Measurements from ENCODE around the gene SGMS1. TPM values are rescaled to one million over a fixed set of nuclear protein-coding genes. Genes with fewer than 3 reads are reported as not detected.

SGMS1 gene
- total RNA-seq, 2 experiments from 2014 or later, result 8.1 to 8.8 TPM

DNA sequence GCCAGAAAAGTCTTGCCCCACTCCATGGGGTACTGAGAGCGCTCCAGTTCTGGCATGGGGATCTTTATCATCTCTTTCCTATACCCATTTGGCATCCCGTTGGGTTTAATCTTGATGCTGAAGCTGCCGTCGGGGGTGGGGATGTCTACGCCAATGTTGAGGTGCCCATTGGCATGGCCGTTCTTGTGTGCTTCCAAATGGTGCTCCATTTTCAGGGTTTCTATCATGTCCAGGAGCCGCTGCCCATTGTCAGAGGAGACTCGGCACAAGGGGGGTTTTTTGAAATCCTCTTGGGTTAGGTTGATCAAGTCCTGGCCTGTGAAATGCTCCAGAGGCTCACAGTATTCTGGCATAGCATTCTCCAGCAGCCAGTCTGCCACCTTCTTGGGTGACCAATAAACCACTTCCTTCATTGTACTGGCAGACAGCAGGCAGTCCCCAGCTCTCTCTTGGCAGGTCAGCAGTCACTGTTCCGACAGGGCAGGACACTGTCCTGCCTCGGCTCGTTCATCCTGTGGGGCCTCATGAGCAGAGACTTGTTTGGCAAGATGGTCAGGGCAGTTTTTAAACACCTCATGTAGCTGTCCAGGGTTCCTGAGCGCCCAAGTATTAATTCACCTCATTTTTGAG, 279.9 kb downstream of the SGMS1 start:
- CTCF ChIA-PET, result no interaction called here
- H3K27me3 Mint-ChIP-seq (ENCODE audit: low read depth), result no peaks in the 10 kb centered on the region
- no peak overlapping the region for H3K4me3 Mint-ChIP-seq
- H3K27ac Mint-ChIP-seq, result no peak overlapping the region
- H3K36me3 Mint-ChIP-seq (ENCODE audit: low read depth), result peaks cover 19% of the 10 kb centered on the region
- DNase-seq, result no peak
- intact Hi-C loops (cut with micrococcal nuclease), result no loop called here
- peaks cover 11% of the 10 kb centered on the region for H3K4me1 Mint-ChIP-seq (ENCODE audit: low read depth)
- no peaks in the 10 kb centered on the region for H3K9me3 Mint-ChIP-seq

DNA sequence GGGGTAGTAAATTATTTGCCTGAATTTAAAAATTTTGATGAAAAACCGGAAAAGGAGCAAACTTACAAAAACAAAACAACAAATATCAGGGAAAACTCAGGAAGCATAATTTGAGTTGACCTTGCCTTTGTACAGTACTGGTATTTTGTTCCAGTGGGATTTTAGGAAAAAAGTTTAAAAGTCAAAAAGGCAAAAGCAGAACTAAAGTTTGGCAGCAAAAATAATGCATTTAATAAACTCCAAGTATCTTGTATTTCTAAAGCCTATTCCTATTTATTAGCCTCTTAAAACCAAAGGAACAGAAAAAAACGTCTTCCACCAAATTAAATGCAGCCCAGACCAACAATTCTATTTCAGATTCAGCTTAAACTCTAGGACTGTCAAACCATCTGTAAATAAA, 281.8 kb downstream of the SGMS1 start:
- intact Hi-C loops (cut with micrococcal nuclease), result no loop called here
- no peak overlapping the region for H3K4me3 Mint-ChIP-seq
- H3K36me3 Mint-ChIP-seq (ENCODE audit: low read depth), result peaks cover 19% of the 10 kb centered on the region
- DNase-seq, result no peak
- H3K9me3 Mint-ChIP-seq, result no peaks in the 10 kb centered on the region
- H3K27me3 Mint-ChIP-seq (ENCODE audit: low read depth), result no peaks in the 10 kb centered on the region
- peaks cover 1% of the 10 kb centered on the region for H3K4me1 Mint-ChIP-seq (ENCODE audit: low read depth)
- no peak overlapping the region for H3K27ac Mint-ChIP-seq
- CTCF ChIA-PET, result no interaction called here

DNA sequence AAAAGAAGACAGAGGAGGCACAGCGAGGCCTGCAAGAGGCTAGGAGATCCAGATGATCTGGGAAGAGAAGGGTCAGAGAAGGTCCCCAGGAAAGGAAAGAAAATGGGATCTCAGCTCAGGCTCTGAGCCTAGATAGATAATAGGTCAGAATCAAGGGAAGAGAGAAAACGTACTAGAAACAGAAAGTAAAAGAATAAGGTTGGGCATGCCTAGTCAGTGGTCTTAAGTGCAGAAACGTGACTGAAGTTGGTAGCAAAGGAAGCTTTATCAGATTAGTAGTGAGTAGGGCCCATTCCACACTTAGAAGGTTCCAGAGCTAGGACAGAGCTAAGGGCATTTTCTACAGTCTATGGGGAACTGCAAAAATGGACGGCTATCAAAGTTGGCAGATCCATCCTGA, 287.6 kb downstream of the SGMS1 start:
- Mint-ChIP-seq H3K36me3 (ENCODE audit: low read depth) (no peaks in the 10 kb centered on the region), H3K27me3 (ENCODE audit: low read depth) (no peaks in the 10 kb centered on the region), H3K27ac (no peak overlapping the region), H3K4me3 (no peak overlapping the region), H3K4me1 (ENCODE audit: low read depth) (peaks cover 17% of the 10 kb centered on the region), H3K9me3 (no peaks in the 10 kb centered on the region)
- no peak for DNase-seq
- CTCF ChIA-PET, result no interaction called here
- intact Hi-C loops (cut with micrococcal nuclease), result no loop called here

DNA sequence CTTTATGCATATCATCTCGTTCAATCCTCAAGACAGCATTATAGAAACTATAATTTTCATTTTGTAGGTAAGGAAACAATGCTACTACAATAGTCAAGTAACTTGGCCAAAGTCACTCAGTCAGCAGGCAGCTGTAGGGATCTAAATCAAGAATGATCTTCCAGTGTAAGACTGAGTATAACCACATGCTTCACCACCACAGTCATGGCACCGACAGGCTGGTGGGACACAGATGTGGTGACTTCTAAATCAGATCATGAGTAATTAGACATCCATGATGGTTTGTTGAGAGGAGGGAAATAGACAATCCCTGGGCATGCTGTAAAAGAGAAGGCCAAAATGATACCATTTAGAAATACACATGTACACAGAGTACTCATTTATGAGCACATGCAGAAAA, 288.4 kb downstream of the SGMS1 start:
- intact Hi-C loops (cut with micrococcal nuclease), result no loop called here

DNA sequence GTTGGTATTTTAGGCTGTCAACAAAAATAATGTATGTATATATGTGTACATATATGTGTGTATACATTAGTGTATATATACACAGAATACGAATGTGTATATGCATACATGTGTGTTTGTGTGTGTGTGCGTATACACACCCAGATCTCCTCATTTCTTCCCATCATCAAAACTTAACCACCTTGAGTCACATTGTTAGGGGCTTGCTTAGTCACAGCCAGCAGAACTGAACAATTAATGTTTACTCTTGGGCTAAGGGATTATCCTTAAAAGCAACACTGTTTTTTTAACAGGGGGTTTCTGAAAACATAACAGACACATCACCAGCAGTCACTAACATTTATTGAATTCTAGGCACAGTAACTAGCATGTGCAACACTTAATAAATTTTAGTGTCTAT, 289.5 kb downstream of the SGMS1 start:
- Mint-ChIP-seq H3K36me3 (ENCODE audit: low read depth) (no peaks in the 10 kb centered on the region), H3K4me1 (ENCODE audit: low read depth) (peaks cover 17% of the 10 kb centered on the region), H3K4me3 (no peak overlapping the region), H3K27ac (no peak overlapping the region), H3K9me3 (no peaks in the 10 kb centered on the region), H3K27me3 (ENCODE audit: low read depth) (no peaks in the 10 kb centered on the region)
- intact Hi-C loops (cut with micrococcal nuclease), result no loop called here
- CTCF ChIA-PET, result no interaction called here
- DNase-seq, result no peak

More for the DNA sequence above, 288.4 kb downstream of the SGMS1 start:
- CTCF ChIA-PET, result no interaction called here
- no peaks in the 10 kb centered on the region for H3K36me3 Mint-ChIP-seq (ENCODE audit: low read depth)
- H3K4me3 Mint-ChIP-seq, result no peak overlapping the region
- DNase-seq, result no peak
- no peak overlapping the region for H3K27ac Mint-ChIP-seq
- peaks cover 17% of the 10 kb centered on the region for H3K4me1 Mint-ChIP-seq (ENCODE audit: low read depth)
- no peaks in the 10 kb centered on the region for H3K9me3 Mint-ChIP-seq
- H3K27me3 Mint-ChIP-seq (ENCODE audit: low read depth), result no peaks in the 10 kb centered on the region

DNA sequence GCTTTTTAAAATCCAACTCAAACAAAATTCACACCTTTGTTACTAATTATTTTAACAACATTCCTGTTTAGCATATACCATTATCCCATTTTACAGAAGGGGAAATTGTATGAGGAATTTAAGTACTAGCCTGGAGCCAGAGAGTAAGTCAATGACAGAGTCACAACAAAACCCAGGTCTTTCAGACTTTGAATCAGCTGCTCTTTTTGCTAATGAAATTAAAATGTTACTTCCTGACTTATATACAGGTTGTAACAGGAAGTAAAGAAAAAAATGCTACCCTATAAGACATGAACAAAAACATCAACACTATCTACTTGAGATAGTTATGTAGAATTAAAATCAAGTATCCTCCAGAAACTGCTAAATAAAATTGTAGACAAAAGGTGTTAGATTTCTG, 289.9 kb downstream of the SGMS1 start:
- CTCF ChIA-PET, result interaction anchor here (0.6 kb wide), 1 partner anchor 116 kb away, joined by 3 read pairs; no protein-coding TSS in a partner anchor
- Mint-ChIP-seq H3K4me1 (ENCODE audit: low read depth) (peaks cover 17% of the 10 kb centered on the region), H3K27ac (no peak overlapping the region)

DNA sequence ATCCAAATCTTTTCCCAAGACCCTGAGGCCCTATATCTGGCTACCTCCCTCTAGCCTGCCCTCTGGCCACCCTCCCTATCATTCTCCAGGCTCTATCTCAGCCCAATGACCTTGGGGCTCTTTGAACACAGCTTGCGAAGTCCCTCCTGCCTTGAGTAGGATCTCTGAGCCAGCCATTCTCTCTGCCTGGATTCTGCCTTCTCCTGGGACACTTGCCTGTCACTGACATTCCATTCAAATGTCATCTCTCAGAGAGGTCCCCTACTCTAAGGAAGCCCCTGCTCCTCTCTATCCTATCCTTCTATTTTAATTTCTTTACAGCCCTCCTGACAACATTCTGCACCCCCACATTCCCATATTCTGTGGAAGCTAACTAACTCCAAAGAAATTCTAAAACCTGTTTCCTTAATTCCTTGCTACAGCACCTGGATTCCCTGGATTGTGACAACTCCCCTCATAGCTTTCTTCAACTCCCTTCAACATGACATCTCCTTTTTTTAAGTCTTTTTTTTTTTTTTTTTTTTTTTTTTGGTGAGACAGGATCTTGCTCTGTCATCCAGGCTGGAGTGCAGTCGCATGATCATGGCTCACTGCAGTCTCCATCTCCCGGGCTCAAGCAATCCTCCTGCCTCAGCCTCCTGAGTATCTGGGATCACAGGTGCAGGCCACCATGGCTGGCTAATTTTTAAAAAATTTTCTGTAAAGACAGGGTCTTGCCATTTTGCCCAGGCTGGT, 291.5 kb downstream of the SGMS1 start:
- Mint-ChIP-seq H3K4me3 (no peak overlapping the region), H3K27me3 (ENCODE audit: low read depth) (no peaks in the 10 kb centered on the region), H3K4me1 (ENCODE audit: low read depth) (peaks cover 18% of the 10 kb centered on the region), H3K36me3 (ENCODE audit: low read depth) (no peaks in the 10 kb centered on the region), H3K27ac (no peak overlapping the region), H3K9me3 (no peaks in the 10 kb centered on the region)
- no peak for DNase-seq
- intact Hi-C loops (cut with micrococcal nuclease), result no loop called here
- CTCF ChIA-PET, result interaction anchor here (0.9 kb wide), 1 partner anchor 18 kb away, joined by 5 read pairs; no protein-coding TSS in a partner anchor

More for the DNA sequence above, 289.9 kb downstream of the SGMS1 start:
- DNase-seq, result no peak
- H3K36me3 Mint-ChIP-seq (ENCODE audit: low read depth), result no peaks in the 10 kb centered on the region
- intact Hi-C loops (cut with micrococcal nuclease), result no loop called here
- no peaks in the 10 kb centered on the region for H3K9me3 Mint-ChIP-seq
- H3K4me3 Mint-ChIP-seq, result no peak overlapping the region
- no peaks in the 10 kb centered on the region for H3K27me3 Mint-ChIP-seq (ENCODE audit: low read depth)

DNA sequence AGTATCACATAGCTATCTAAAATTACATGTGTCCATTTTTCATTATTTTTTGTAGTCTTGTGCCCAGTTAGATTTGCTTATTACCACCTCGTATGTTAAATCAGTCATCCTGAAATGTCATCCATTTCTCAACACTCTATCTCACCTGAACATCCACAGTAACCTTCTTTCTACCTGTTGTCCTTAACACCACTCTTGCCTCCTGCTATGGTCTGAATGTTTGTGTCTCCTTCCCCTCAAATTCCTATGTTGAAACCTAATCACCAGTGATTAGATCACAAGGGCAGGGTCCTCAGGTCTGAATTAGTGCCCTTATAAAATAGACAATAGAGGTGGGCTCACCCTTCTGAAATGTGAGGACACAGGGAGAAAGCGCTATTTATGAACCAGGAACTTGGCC, 292.3 kb downstream of the SGMS1 start:
- no peak for DNase-seq
- Mint-ChIP-seq H3K9me3 (no peaks in the 10 kb centered on the region), H3K36me3 (ENCODE audit: low read depth) (peaks cover 2% of the 10 kb centered on the region), H3K27ac (no peak overlapping the region), H3K4me1 (ENCODE audit: low read depth) (peaks cover 18% of the 10 kb centered on the region), H3K4me3 (no peak overlapping the region), H3K27me3 (ENCODE audit: low read depth) (no peaks in the 10 kb centered on the region)
- intact Hi-C loops (cut with micrococcal nuclease), result no loop called here
- CTCF ChIA-PET, result no interaction called here

DNA sequence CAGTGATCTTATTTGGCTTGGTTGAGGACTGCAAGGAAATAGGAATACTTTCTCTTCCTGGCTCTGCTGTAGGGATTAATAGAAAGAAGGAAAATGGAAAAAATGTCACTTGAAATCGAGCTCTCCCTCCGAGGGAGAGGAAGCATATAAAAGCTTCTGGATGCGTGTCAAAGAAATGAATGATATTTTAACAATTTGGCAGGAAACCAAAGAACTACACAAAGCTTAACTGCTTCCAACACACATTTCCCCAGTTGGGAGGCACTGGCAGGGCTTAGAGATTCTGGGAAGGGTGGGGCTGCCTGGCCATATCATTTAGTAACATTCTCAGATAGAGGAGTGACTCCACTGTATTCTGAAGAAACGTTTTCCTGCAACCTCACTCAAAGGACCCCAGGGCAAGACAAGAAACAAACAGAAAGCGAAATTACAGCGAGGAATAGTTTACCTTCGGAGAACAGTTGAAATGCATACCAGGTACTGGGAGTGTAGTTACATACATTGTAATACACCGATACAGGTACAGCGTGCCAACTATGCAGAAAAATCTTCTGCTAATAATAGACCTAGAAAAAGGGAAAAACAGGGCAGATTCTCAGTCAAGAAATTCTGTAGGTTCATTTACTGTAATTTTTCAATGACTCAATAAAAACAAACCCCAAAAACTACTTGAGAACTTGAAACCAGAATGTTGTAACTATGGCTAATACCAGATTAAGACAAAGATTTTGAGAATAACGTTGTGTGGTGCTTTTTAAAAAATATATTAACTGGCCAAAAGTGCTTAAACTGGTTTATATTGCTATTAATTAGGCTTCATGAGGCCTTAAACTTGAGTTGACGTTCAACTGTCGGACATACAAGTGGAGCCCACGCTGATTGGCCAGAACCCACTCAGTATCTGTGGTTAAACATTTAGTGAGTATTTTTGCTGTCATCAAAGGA, 296.7 kb downstream of the SGMS1 start:
- Mint-ChIP-seq H3K4me1 (ENCODE audit: low read depth) (peaks cover 1% of the 10 kb centered on the region), H3K9me3 (no peaks in the 10 kb centered on the region), H3K36me3 (ENCODE audit: low read depth) (peaks cover 4% of the 10 kb centered on the region), H3K27me3 (ENCODE audit: low read depth) (no peaks in the 10 kb centered on the region), H3K4me3 (no peak overlapping the region), H3K27ac (no peak overlapping the region)
- no peak for DNase-seq
- CTCF ChIA-PET, result interaction anchor here (0.6 kb wide), 1 partner anchor 23 kb away, joined by 5 read pairs; no protein-coding TSS in a partner anchor
- intact Hi-C loops (cut with micrococcal nuclease), result no loop called here

DNA sequence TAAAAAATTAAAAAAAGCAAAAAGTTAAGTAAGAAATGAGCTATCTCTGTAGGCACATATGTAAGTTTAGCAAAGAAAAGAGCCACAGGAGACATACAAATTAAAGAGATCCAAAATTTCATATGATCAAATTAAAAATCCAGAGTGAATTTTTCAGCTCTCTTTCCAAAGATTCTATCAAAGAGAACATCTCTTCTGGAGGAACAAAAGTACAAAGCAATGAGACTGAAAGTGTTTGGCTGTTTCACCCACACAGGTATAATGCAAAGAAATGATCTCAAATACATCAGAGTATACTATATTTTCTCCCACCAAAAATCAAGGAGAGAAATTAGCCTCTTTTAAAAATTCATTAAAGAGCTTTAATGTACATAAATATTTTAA, 297.6 kb downstream of the SGMS1 start:
- peaks cover 1% of the 10 kb centered on the region for H3K4me1 Mint-ChIP-seq (ENCODE audit: low read depth)
- intact Hi-C loops (cut with micrococcal nuclease), result no loop called here
- CTCF ChIA-PET, result interaction anchor here (0.6 to 1.2 kb wide), 3 partner anchors 11 to 33 kb away, joined by 3 to 5 read pairs (median 3); no protein-coding TSS in a partner anchor

DNA sequence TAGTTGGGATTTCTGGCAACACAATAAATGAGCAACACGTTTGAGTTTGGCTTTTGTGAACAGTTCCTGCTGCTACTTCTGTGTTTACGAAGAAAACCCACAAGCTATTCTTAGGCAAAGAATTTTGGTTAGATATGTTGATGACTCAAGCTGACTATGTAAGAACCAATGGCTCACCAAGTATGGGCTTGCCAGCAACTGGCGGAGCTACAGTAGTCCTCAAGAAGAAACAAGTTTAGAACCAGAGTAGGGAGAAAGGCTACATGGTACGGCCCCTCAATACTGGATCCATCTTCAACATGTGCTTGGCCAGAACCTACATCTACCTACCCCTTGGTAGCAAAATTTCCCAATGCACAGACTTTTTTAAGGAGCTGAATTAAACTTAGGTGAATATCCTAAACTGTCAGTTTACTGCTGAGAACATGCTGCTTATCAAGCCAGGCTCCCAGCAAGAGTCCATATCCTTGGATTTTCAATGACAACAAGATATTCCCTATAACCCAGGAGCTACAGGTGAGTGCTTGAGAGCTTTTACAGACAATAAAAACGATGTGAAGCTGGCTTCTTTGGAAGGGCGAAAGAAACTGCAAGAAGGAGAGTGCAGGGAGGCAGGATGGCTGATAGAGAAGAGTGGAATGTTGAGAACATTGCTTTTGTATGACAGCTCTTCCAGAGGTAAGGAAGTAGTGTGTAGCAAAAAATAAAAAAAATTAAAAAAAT, 298.1 kb downstream of the SGMS1 start:
- Mint-ChIP-seq H3K27me3 (ENCODE audit: low read depth) (no peaks in the 10 kb centered on the region), H3K36me3 (ENCODE audit: low read depth) (peaks cover 8% of the 10 kb centered on the region), H3K27ac (no peak overlapping the region), H3K4me3 (no peak overlapping the region), H3K9me3 (no peaks in the 10 kb centered on the region), H3K4me1 (ENCODE audit: low read depth) (peaks cover 1% of the 10 kb centered on the region)
- no peak for DNase-seq
- CTCF ChIA-PET, result interaction anchor here (0.6 to 1.2 kb wide), 2 partner anchors 10 to 34 kb away, joined by 3 read pairs; no protein-coding TSS in a partner anchor
- intact Hi-C loops (cut with micrococcal nuclease), result no loop called here

More for the DNA sequence above, 297.6 kb downstream of the SGMS1 start:
- DNase-seq, result no peak
- no peak overlapping the region for H3K27ac Mint-ChIP-seq
- peaks cover 6% of the 10 kb centered on the region for H3K36me3 Mint-ChIP-seq (ENCODE audit: low read depth)
- no peaks in the 10 kb centered on the region for H3K27me3 Mint-ChIP-seq (ENCODE audit: low read depth)
- H3K9me3 Mint-ChIP-seq, result no peaks in the 10 kb centered on the region
- no peak overlapping the region for H3K4me3 Mint-ChIP-seq

Data from activated naive CD4-positive, alpha-beta T cell treated with anti-CD3 and anti-CD28 coated beads for 36 hours (primary cell).